ENCODE data around the gene C16orf78.

Gene C16orf78

DNA sequence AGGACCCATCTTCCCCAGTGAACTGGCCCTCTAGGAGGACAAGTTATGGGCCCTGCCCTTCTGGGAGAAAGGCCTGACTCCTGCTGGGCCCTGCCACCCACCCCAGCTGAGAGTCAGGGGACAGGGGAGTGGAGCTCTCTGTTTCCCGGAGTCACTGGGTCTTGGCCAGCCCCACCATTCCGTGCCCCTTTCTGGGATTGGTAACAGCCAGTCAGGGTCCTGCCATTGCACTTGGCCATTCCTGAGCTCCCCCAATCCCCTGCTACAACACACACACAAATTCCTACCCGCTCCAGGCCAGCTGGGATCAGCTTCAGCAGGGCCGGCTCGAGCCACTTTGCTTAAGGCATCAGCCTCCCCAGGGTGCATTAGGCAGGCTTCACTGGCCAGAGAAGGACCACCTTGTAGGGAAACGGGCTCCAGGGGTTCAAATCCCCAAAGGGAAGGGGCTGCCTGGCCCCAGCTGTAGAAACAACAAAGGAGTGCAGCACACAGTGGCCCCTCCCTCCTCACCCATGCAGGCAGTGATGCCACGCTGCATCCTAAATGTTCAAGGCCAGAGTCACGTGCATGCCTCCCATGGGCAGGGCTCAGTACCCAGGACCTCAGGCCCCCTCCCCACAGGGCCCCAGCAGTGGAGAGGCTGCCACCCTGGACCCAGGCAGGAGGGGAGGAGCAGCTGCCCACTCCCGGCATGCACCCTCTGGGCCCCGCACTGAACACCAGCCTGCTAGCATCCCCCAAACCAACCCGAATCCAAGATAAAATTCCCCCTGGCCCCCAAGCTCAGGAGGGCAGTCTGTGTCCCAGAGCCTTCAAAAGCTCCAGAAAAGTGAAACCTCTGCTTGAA lies 37.7 kb downstream of the C16orf78 start:
- Histone ChIP-seq H3K4me1 (ENCODE audit: control insufficient read depth, insufficient read depth, low read length) (peaks cover 5% of the 10 kb centered on the region), H3K27ac (ENCODE audit: low read length) (no peak overlapping the region), H3K36me3 (ENCODE audit: control insufficient read depth in 2 of 2, insufficient read depth in 2 of 2, low read length in 2 of 2) (no peaks in the 10 kb centered on the region), H3K4me3 (ENCODE audit: low read length in 2 of 2) (no peak overlapping the region), H3K27me3 (ENCODE audit: control insufficient read depth in 1 of 2, insufficient read depth in 2 of 2, low read length in 2 of 2) (peaks cover 0 to 2% of the 10 kb centered on the region in 2 donors), H3K9me3 (ENCODE audit: control insufficient read depth in 2 of 2, low read length in 2 of 2) (no peaks in the 10 kb centered on the region), H3K9ac (ENCODE audit: low read length in 2 of 2) (no peak overlapping the region)

DNA sequence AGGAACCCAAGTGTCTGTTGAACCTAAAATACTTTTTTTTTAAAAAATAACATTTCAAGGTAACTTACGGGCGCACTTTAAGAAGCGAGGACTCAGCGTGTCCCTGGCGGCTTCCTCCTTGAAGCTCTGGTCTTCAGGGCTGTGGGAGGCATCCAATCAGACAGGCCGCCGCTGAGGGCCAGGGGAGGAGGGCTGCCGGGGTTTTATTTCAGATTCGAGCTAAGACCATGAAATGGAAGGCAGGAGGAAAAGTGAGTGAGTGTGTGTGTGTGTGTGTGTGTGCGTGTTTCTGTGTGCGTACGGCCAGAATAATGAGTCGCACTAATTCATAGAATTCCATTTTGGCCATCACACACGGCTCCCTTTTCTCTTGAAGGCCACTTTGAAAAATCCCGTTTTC lies 41.1 kb downstream of the C16orf78 start:
- H3K4me3 ChIP-seq (ENCODE audit: low read length in 2 of 2) = no peak overlapping the region
- H3K9me3 ChIP-seq (ENCODE audit: control insufficient read depth in 2 of 2, low read length in 2 of 2) = no peaks in the 10 kb centered on the region
- peaks cover 0 to 2% of the 10 kb centered on the region in 2 donors for H3K27me3 ChIP-seq (ENCODE audit: control insufficient read depth in 1 of 2, insufficient read depth in 2 of 2, low read length in 2 of 2)
- H3K36me3 ChIP-seq (ENCODE audit: control insufficient read depth in 2 of 2, insufficient read depth in 2 of 2, low read length in 2 of 2) = no peaks in the 10 kb centered on the region
- no peak overlapping the region for H3K9ac ChIP-seq (ENCODE audit: low read length in 2 of 2)
- peaks cover 9% of the 10 kb centered on the region for H3K4me1 ChIP-seq (ENCODE audit: control insufficient read depth, insufficient read depth, low read length)
- H3K27ac ChIP-seq (ENCODE audit: low read length) = no peak overlapping the region

DNA sequence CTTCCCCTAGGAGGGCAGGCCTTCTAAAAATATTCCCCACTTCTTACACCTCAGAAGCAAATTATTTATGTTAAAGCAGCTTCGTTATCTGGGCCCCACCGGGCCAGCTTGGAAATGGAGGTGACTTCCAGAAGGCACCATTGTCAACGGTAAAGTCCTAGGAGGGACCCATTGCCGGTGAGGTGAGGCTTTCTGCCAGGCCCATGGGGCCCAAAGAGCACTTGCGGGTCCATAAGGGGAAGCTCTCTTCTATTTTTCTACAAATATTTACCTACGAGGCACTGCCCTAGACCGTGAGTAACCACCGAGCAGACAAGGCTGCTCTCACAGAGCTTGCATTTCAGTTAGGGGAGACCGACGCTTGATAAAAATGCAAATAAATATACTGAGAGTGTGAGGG lies 41.5 kb downstream of the C16orf78 start:
- peaks cover 9% of the 10 kb centered on the region for H3K4me1 ChIP-seq (ENCODE audit: control insufficient read depth, insufficient read depth, low read length)
- H3K27ac ChIP-seq (ENCODE audit: low read length) = no peak overlapping the region
- no peaks in the 10 kb centered on the region for H3K36me3 ChIP-seq (ENCODE audit: control insufficient read depth in 2 of 2, insufficient read depth in 2 of 2, low read length in 2 of 2)
- H3K27me3 ChIP-seq (ENCODE audit: control insufficient read depth in 1 of 2, insufficient read depth in 2 of 2, low read length in 2 of 2) = peaks cover 0 to 2% of the 10 kb centered on the region in 2 donors
- H3K9ac ChIP-seq (ENCODE audit: low read length in 2 of 2) = no peak overlapping the region
- H3K4me3 ChIP-seq (ENCODE audit: low read length in 2 of 2) = no peak overlapping the region
- H3K9me3 ChIP-seq (ENCODE audit: control insufficient read depth in 2 of 2, low read length in 2 of 2) = no peaks in the 10 kb centered on the region

DNA sequence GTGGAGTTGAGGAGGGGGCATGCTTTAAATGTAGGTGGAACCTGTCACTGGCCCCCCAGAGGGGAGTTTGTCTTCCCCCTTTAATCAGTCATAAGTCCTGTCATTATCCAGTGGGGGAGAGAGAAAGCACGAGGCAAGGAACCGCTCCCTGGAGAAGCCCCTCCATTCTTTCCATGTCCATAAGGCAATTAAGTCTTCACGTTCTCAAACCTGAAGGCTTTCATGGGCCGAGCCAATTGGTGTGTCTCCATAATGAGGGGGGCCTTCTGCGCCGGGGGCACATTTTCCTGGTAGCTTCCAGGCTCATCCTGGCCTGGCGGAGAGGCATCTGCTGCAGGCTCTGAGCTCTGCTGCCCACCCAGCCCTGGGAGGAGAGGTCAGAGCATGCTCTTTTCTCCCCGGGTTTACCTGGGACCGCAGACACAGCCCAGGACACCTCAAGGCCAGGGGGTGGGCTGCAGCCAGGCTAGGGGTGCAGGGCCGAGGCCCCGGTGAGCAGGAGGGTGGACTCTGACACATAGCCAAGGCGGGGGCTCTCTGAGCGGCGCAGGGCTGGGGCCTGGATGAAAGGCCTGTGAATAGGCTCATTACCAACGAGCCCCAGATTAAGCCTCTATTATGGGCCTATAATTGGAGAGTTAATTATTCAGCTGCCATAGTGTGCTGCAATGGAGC lies 42.5 kb downstream of the C16orf78 start:
- H3K4me3 ChIP-seq (ENCODE audit: low read length in 2 of 2) = no peak overlapping the region
- H3K4me1 ChIP-seq (ENCODE audit: control insufficient read depth, insufficient read depth, low read length) = peaks cover 9% of the 10 kb centered on the region
- H3K36me3 ChIP-seq (ENCODE audit: control insufficient read depth in 2 of 2, insufficient read depth in 2 of 2, low read length in 2 of 2) = no peaks in the 10 kb centered on the region
- peaks cover 0 to 2% of the 10 kb centered on the region in 2 donors for H3K27me3 ChIP-seq (ENCODE audit: control insufficient read depth in 1 of 2, insufficient read depth in 2 of 2, low read length in 2 of 2)
- no peak overlapping the region for H3K27ac ChIP-seq (ENCODE audit: low read length)
- no peaks in the 10 kb centered on the region for H3K9me3 ChIP-seq (ENCODE audit: control insufficient read depth in 2 of 2, low read length in 2 of 2)
- H3K9ac ChIP-seq (ENCODE audit: low read length in 2 of 2) = no peak overlapping the region

DNA sequence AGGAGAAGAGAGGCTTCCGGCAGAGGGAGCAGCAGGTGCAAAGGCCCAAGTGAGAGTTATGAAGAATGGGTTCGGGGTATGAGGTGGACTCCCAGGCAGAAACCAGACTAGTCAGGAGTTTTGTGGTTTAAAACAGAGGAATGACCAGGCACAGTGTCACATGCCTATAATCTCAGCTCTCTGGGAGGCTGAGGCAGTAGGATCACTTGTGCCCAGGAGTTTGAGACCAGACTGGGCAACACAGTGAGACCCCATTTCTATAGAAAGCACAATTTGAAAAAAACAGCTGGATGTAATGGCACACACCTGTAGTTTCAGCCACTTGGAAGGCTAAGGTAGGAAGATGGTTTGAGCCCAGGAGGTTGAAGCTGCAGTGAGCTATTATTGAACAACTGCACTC lies 43.8 kb downstream of the C16orf78 start:
- H3K4me1 ChIP-seq (ENCODE audit: control insufficient read depth, insufficient read depth, low read length) = peaks cover 9% of the 10 kb centered on the region
- H3K36me3 ChIP-seq (ENCODE audit: control insufficient read depth in 2 of 2, insufficient read depth in 2 of 2, low read length in 2 of 2) = no peaks in the 10 kb centered on the region
- H3K9me3 ChIP-seq (ENCODE audit: control insufficient read depth in 2 of 2, low read length in 2 of 2) = no peaks in the 10 kb centered on the region
- H3K27ac ChIP-seq (ENCODE audit: low read length) = no peak overlapping the region
- H3K4me3 ChIP-seq (ENCODE audit: low read length in 2 of 2) = no peak overlapping the region
- no peak overlapping the region for H3K9ac ChIP-seq (ENCODE audit: low read length in 2 of 2)
- no peaks in the 10 kb centered on the region for H3K27me3 ChIP-seq (ENCODE audit: control insufficient read depth in 1 of 2, insufficient read depth in 2 of 2, low read length in 2 of 2)

DNA sequence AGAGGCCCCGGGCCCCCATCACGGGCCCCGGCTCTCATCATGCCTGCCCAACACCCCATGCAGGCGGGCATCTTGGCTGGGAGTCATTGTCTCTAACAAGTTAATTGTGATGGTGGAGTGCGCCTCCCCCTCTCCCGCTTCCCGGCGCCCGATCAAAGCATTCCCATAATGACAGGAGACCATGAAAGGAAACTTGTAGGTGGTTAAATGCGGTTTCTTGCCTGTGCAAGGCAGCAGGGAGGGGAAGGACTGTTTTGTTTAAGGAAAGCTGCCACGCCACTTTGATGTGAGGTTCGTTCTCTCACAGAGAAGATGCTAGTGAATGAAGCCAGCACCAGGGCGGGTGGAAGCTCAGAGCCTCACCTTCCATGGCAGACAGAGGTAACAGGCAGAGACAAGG lies 45.4 kb downstream of the C16orf78 start:
- Histone ChIP-seq H3K4me3 (ENCODE audit: low read length in 2 of 2) (peak overlapping the region in 1 of 2 donors; percentile 35), H3K36me3 (ENCODE audit: control insufficient read depth in 2 of 2, insufficient read depth in 2 of 2, low read length in 2 of 2) (no peaks in the 10 kb centered on the region), H3K9ac (ENCODE audit: low read length in 2 of 2) (no peak overlapping the region), H3K4me1 (ENCODE audit: control insufficient read depth, insufficient read depth, low read length) (peaks cover 9% of the 10 kb centered on the region), H3K27me3 (ENCODE audit: control insufficient read depth in 1 of 2, insufficient read depth in 2 of 2, low read length in 2 of 2) (no peaks in the 10 kb centered on the region), H3K27ac (ENCODE audit: low read length) (no peak overlapping the region), H3K9me3 (ENCODE audit: control insufficient read depth in 2 of 2, low read length in 2 of 2) (no peaks in the 10 kb centered on the region)

DNA sequence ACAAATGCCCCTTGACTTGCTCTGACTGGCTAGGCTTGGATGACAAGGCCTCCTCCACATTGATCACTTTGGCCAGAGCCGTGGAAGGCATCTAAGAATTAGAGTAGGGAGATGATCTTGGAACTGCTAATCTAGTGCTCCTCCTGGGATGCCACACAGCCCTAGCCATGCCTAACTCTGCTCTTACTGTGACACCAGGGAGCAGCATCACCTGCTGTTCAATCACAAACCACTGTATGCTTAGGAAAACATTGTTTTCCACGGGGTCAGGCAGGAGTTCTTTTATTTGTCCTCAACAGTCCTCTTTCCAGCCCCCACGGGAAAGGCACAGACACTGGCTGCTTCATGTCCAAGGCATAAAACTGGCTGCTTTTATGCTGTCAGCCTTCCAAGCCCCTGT lies 46.3 kb downstream of the C16orf78 start:
- Histone ChIP-seq H3K4me3 (ENCODE audit: low read length in 2 of 2) (no peak overlapping the region), H3K9ac (ENCODE audit: low read length in 2 of 2) (no peak overlapping the region), H3K27ac (ENCODE audit: low read length) (no peak overlapping the region), H3K9me3 (ENCODE audit: control insufficient read depth in 2 of 2, low read length in 2 of 2) (no peaks in the 10 kb centered on the region), H3K4me1 (ENCODE audit: control insufficient read depth, insufficient read depth, low read length) (peaks cover 9% of the 10 kb centered on the region), H3K27me3 (ENCODE audit: control insufficient read depth in 1 of 2, insufficient read depth in 2 of 2, low read length in 2 of 2) (no peaks in the 10 kb centered on the region), H3K36me3 (ENCODE audit: control insufficient read depth in 2 of 2, insufficient read depth in 2 of 2, low read length in 2 of 2) (no peaks in the 10 kb centered on the region)

DNA sequence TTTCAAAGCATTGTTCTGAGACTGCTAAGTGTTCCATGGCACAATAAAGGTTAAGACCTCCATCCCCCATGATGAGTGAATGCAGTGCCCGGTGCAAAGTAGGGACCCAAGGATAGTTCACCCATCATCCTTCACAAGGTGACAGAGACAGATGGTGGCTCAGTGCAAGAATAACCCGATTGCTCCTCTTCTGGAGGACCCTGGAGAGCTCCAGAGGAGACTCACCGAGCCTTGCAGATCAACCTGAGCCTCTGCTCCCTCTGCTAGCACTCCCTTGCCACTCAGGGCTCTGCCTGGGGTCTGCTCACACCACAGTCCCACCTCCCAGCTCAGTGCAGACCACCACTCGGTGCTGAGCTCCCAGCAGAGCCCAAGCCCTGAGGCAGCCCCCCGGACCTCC lies 49.3 kb downstream of the C16orf78 start:
- no peak overlapping the region for H3K9ac ChIP-seq (ENCODE audit: low read length in 2 of 2)
- H3K4me1 ChIP-seq (ENCODE audit: control insufficient read depth, insufficient read depth, low read length) = peaks cover 9% of the 10 kb centered on the region
- H3K36me3 ChIP-seq (ENCODE audit: control insufficient read depth in 2 of 2, insufficient read depth in 2 of 2, low read length in 2 of 2) = no peaks in the 10 kb centered on the region
- no peak overlapping the region for H3K27ac ChIP-seq (ENCODE audit: low read length)
- no peaks in the 10 kb centered on the region for H3K27me3 ChIP-seq (ENCODE audit: control insufficient read depth in 1 of 2, insufficient read depth in 2 of 2, low read length in 2 of 2)
- no peak overlapping the region for H3K4me3 ChIP-seq (ENCODE audit: low read length in 2 of 2)
- H3K9me3 ChIP-seq (ENCODE audit: control insufficient read depth in 2 of 2, low read length in 2 of 2) = no peaks in the 10 kb centered on the region

DNA sequence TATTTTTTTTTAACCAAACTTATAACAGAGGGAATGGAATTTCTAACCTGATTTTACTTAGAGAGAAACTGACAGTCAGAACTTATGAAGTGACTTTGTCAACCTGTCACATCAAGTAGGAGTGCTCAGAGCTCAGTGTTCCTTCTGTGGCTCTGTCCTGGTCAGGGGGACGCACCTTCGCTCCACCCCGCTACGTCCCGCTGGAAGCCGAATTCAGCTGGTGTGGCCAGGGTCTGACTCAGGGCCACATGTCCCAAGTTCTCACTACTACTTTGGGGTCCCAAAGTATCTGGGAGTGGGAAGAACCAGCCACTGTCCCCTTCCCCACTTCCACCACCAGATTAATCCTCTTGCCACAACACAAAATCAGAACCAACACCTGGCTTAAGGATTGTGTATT lies 51.4 kb downstream of the C16orf78 start:
- Histone ChIP-seq H3K27ac (ENCODE audit: low read length) (no peak overlapping the region), H3K9ac (ENCODE audit: low read length in 2 of 2) (no peak overlapping the region), H3K27me3 (ENCODE audit: control insufficient read depth in 1 of 2, insufficient read depth in 2 of 2, low read length in 2 of 2) (no peaks in the 10 kb centered on the region), H3K36me3 (ENCODE audit: control insufficient read depth in 2 of 2, insufficient read depth in 2 of 2, low read length in 2 of 2) (no peaks in the 10 kb centered on the region), H3K4me1 (ENCODE audit: control insufficient read depth, insufficient read depth, low read length) (no peaks in the 10 kb centered on the region), H3K4me3 (ENCODE audit: low read length in 2 of 2) (no peak overlapping the region), H3K9me3 (ENCODE audit: control insufficient read depth in 2 of 2, low read length in 2 of 2) (peaks cover 0 to 4% of the 10 kb centered on the region in 2 donors)

DNA sequence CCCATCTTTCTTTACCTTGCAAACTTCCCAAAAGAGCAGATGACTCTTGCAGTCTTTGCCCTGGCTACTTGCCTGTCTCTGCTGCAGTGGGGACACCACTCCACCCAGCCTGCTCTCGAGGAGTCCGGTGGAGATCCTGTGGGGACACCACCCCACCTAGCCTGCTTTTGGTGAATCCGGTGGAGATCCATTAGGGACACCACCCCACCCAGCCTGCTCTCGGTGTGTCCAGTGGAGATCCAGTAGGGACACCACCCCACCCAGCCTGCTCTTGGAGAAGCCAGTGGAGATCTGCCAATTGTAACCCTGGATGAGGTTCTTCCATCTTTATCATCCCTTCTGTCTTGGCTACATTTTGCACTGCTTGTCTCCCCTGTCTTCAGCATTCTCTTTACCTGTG lies 54.2 kb downstream of the C16orf78 start:
- H3K36me3 ChIP-seq (ENCODE audit: control insufficient read depth in 2 of 2, insufficient read depth in 2 of 2, low read length in 2 of 2) = no peaks in the 10 kb centered on the region
- no peak overlapping the region for H3K27ac ChIP-seq (ENCODE audit: low read length)
- H3K4me3 ChIP-seq (ENCODE audit: low read length in 2 of 2) = no peak overlapping the region
- peaks cover 0 to 4% of the 10 kb centered on the region in 2 donors for H3K9me3 ChIP-seq (ENCODE audit: control insufficient read depth in 2 of 2, low read length in 2 of 2)
- no peak overlapping the region for H3K9ac ChIP-seq (ENCODE audit: low read length in 2 of 2)
- H3K4me1 ChIP-seq (ENCODE audit: control insufficient read depth, insufficient read depth, low read length) = no peaks in the 10 kb centered on the region
- H3K27me3 ChIP-seq (ENCODE audit: control insufficient read depth in 1 of 2, insufficient read depth in 2 of 2, low read length in 2 of 2) = no peaks in the 10 kb centered on the region

DNA sequence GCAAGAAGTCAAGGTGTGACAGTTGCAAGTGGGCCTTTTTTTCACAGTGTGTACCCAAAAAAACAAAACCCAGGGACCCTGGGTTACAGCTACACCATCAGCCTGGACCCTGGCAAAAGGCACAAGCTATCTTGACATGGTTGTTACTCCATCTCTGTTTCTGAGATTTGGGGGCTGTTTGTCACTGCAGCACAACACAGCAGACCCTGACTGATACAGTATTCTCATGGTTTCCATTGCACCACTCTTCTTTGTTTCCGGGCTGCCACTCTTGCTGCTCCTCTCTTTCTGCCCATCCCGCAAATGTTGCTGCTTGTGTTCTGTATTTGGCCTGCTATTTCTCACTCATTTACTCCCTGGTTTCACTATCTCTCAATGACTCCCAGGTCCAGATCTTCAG lies 55.2 kb downstream of the C16orf78 start:
- Histone ChIP-seq H3K4me1 (ENCODE audit: control insufficient read depth, insufficient read depth, low read length) (no peaks in the 10 kb centered on the region), H3K36me3 (ENCODE audit: control insufficient read depth in 2 of 2, insufficient read depth in 2 of 2, low read length in 2 of 2) (no peaks in the 10 kb centered on the region), H3K27me3 (ENCODE audit: control insufficient read depth in 1 of 2, insufficient read depth in 2 of 2, low read length in 2 of 2) (no peaks in the 10 kb centered on the region), H3K9ac (ENCODE audit: low read length in 2 of 2) (no peak overlapping the region), H3K4me3 (ENCODE audit: low read length in 2 of 2) (no peak overlapping the region), H3K27ac (ENCODE audit: low read length) (no peak overlapping the region), H3K9me3 (ENCODE audit: control insufficient read depth in 2 of 2, low read length in 2 of 2) (peaks cover 0 to 4% of the 10 kb centered on the region in 2 donors)

Data from stomach smooth muscle (tissue), 2 donors.